Left hindlimb (tissue), 1 donor: ENCODE measurements around the gene BRD9.
"Not testable (repeated sequence)": the region's sequence is repeated elsewhere in the genome, so short reads cannot be mapped to it uniquely, and the experiment has no call there.

Source experiments
- DNase-seq: peaks from one replicate; pipeline ENCODE4 v3.0.0-alpha.2; 2018

Gene BRD9

DNA sequence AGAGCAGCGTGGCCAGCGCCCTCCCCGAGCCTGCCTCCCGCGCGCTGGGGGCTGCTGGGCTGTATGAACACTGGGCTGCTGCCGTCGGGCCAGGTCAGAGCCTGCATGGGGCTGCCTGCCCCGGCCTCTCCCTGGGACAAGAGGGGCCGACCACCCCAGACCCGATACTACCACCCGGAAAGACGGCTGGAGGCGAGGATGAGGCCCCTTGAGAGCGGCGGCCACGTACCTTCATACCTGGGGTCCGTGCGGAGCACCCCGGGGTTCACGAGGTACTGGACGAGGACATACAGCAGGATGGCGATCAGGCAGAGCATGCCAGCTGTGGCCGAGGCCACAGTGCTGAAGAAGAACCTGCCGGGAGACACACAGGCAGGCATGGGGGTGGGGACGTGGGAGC is 49.2 kb downstream of the BRD9 start:
- DNase-seq, result not testable (repeated sequence)

DNA sequence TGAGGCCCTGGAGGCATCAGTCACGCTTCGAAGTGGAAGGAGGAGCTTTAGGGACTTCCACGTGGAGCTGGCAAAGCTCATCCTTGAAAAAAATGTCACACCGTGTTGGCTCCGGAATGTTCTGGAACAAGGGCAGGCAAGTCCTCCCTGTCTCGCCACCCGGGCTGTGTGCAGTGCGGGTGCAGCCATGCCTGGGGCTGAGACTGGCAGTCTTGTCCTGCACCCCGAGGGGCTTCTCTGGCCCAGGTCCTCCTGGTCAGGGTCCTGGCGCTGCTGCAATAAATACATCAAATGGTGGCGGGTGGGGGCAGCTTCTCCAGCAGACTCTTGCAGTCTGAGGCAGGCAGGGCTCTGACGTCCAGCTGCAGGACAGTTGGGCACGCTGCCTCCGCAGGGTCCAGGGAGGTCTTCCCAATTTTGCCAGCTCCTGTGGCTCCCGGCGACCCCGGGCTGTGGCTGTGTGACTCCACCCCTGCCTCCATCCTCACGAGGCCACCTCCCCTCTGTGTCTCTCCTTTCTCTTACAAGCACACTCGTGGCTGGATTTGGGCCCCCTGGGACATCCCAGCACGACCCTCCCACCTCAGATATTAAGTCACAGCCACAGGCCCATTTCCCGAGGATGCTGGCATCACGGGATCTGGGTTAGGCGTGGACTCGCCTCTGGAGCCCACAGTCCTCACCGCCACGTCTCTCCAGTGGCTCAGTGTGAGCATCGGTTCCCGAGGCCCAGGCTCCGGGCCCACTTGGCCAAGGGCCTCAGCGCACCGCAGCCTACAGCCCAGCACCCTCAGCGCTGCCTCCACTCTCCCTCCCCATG is 50.0 kb downstream of the BRD9 start:
- DNase-seq, result peak; percentile 10

DNA sequence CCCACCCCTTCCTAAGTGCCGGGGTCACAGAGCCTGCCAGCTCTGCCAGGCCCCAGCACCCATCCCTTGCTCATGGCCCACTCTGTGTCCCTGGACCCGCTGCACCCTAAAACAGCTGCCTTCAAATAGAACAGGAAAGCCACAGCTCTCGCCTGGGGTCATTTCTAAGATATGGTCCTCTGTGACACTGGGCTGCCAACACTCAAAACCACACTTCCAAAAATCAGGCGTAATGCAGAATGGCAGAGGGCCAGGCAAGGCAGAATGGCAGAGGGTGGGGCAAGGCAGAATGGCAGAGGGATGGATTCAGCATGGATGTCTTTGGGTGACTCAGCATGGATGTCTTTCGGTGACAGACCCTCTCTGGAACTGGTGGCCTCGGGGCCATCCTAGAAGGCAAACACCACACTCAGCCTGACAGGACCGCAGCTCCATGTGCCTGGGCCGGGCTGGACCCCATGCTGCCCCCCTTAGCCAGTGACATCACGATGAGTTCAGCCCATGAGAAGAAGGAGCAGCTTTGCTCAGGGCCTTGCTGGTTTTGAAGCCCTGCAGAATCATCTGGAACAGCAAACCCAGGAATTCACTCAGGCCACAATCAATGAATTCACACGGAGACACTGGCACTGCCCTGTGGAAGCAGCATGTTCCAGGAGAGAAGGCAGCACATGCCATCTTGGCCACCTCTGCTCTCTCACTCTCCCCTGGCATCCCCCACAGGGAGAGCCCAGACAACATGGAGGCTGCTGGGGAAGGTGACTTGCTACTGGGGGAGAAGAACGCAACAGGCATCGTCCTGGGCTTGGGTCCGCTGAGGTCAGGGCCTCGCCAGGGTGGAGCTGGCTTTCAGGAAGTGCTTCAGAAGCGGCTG is 50.8 kb downstream of the BRD9 start:
- peak; percentile 18 for DNase-seq

DNA sequence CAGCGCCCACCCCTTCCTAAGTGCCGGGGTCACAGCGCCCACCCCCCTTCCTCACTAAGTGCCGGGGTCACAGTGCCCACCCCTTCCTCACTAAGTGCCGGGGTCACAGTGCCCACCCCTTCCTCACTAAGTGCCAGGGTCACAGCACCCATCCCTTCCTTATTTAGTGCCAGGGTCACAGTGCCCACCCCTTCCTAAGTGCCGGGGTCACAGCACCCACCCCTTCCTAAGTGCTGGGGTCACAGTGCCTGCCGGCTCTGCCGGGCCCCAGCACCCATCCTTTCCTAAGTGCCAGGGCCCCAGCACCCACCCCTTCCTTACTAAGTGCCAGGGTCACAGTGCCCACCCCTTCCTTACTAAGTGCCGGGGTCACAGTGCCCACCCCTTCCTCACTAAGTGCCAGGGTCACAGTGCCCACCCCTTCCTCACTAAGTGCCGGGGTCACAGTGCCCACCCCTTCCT is 51.6 kb downstream of the BRD9 start:
- DNase-seq, result peak; percentile 19

DNA sequence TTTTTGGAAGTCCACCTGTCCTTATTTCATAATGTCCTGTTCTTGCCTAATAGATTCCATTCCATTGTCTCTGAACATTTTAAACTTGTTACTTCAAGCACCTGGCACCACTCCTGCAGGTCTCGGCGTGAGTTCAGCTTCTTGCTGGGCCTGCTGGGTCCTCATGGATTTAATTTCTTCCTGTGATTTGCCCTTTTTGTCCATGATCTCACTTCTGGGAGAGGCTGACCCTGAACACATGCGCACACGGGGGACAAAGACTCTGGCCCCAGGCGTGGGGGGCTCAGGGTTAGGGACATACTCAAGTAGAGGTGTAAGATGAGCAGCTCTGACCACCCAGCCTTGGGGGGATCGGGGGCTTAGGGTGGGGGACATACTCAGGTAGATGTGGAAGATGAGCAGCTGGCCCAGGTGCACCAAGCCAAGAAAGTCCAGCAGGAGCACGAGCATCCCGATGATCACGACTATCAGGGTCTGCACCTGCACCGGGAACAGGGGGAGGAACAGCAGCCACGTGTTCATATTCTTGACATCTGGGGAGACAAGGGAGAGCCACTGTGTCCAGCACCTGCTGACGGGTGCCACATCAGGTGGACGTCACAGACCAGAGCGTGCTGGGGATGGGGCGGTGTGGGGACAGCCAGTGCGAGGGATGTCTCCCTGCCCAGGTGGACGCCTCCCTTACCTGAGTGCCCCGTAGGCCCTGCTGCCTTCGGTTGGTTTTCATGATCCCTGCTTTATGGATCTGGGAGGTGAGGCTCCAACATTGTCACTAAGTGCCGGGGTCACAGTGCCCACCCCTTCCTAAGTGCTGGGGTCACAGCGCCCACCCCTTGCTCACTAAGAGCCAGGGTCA is 52.3 kb downstream of the BRD9 start:
- peak; percentile 22 for DNase-seq

DNA sequence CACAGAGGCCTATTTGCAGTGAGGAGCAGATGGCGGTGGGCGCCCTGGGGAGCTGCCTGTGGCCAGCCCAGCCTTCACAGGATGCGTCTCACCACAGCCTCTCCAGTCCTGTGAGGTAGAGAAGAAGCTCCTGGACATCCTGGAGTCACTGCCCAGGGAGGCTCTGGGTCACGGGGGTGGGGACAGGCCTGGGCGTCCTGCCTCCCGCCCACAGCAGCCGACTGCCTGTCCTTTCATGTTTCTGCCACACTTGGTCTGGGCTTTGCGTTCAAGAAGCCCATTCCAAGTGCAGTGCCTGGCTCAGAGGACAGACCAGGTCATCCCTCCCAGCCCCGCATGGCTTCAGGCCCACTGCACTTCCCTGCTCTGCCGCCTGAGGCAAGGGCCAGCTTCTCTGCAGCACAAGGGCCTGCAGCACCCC is 54.2 kb downstream of the BRD9 start:
- peak; percentile 26 for DNase-seq

DNA sequence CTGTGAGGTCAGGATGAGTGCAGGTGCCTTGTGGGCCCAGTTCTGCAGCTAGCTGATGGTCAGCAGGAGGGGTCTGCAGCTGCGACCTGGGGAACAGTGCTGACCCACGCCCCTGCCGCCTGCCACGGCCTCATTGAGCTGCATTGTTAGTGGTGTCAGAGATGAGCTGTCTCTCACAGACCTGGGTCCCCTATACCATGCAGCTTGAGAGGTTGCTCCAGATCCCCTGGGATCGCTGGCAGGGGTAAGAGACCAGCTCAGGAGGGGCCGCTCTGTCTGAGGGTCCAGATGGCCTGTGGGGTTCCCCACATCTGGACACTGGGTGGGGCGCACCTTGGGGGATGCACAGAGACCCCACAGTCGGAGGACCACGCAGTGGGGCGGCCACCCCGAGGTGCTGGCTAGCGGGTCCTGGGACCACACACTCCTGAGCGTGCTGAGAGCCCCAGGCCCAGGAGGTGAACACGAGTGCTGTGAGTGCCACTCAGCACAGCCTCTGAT is 54.9 kb downstream of the BRD9 start:
- DNase-seq, result peak; percentile 20

DNA sequence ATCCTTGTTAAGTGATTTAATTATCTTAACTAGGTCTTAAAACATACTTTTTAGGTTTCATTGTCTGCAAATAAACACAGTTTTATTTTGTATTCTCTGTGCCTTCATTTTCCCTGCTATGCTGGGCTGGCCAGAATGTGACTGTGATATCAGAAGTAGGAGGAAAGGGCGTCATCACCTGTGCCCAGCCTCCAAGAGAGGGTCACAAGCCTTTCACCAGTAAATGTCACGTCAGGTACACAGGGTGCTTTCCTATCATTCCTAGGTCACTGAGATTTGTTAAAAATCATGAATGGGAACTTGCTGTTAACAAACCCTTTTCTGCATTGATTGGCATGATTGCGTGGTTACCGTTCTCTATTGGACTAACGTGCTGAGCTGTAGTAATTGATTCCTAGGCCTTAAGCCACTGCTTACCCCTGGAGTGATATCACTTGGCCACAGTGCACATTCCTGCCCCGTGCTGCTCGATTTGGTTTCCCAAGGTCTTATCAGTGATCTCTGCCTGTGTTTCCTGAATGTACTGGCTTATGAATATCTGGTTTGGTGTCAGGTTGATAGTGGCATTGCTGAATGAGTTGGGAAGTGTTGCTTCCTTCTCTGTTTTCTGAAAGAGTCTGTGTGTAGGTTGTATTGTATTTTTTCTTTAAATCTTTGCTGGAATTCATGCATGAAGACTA is 56.5 kb downstream of the BRD9 start:
- peak; percentile 16 for DNase-seq

DNA sequence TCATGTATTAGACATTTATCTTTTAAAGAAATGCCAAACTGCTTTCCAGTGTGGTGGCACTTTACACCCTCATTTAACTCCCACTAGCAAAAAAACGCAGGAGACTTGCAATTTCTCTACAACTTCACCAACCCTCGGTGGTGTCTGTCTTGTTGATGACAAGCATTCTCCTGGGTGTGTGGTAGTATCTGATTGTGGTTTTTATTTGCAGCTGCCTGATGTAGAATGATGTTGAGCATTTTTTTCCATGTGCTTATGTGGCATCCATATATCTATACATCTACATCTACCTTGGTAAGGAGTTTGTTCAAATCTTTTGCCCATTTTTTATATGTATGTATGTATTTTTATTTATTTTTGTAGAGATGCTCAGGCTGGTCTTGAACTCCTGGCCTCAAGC is 58.6 kb downstream of the BRD9 start:
- DNase-seq, result not testable (repeated sequence)

DNA sequence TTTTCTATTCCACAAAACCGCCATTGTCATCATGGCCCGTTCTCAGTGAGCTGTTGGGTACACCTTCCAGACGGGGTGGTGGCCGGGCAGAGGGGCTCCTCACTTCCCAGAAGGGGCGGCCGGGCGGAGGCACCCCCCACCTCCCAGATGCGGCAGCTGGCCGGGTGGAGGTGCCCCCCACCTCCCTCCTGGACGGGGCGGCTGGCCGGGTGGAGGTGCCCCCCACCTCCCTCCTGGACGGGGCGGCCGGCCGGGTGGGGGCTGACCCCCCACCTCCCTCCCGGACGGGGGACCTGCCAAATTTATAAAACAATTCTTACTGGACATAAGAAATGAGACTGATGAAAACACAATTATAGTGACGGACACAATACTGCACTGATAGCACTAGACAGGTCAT is 64.4 kb downstream of the BRD9 start:
- DNase-seq, result not testable (repeated sequence)

DNA sequence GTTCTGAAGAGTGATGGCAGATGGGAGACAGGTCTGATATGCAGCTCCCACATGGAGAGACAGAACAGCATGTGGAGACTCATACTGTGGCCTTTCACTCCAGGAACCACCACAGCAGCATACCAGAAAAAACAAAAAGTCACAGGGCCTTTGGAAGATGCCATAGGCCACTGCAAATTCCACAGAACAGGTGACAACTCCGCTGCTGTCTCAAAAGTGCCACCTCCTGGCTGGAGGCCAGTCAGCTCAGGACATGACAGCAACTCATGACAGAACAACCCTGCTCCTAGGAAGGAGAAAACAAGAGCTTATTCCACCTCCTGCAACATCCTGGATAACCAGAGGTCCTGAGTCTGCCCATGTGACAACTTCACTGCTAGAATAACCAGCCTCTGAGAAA is 67.1 kb downstream of the BRD9 start:
- DNase-seq, result not testable (repeated sequence)

DNA sequence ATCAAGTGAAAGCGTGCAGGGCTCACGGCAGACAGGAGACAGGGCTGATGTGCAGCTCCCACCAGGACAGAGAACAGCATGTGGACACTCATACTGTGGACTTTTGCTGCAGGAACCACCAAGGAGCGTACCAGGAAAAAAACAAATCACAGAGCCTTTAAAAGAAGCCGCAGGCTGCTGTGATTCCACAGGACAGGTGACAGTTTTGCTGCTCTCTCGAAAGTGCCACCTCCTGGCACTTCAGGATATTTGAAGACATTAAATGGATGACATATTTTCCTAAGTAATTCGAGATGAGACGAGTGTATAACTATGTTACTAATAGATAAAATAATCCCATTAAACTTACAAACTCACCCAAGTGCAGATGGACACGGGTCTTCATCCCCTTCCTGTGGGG is 71.1 kb downstream of the BRD9 start:
- DNase-seq, result no peak

DNA sequence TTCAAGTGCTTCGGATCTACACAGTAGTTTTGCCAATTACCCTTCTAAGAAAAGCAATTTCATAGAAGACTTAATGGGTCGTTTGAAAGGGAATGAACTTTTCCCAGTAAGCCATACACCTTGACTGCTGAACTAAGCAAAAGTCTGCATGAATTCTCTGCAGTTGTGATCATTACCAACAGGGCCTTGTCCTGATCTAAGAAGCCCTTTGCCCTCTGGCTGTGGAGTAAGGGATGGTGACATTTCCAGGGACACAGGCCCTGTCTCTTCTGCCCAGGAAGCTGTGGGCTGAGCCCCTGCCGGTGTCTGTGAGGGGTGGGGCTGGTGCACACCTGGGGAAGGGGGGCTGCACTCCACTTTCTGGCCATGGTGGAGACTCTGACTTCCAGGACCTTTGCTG is 72.4 kb downstream of the BRD9 start:
- no peak for DNase-seq

DNA sequence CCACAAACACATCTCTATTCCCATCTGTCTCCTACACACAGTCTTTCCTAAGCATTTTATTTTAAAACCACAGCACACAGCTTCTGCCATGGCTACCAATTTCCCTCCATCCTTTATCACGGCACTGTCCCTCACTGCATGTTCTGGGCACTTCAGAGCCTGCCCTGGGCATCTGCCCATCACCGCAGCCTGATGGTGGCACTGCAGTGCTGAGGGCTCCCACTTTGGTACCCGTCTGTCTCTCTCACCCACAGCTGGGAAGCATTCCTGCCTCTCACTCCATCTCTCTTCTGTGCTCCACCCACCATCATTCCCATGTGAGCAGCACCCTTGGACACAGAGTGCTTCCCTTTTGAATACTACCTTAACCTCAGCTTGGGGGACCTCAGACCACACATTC is 73.5 kb downstream of the BRD9 start:
- DNase-seq, result no peak

DNA sequence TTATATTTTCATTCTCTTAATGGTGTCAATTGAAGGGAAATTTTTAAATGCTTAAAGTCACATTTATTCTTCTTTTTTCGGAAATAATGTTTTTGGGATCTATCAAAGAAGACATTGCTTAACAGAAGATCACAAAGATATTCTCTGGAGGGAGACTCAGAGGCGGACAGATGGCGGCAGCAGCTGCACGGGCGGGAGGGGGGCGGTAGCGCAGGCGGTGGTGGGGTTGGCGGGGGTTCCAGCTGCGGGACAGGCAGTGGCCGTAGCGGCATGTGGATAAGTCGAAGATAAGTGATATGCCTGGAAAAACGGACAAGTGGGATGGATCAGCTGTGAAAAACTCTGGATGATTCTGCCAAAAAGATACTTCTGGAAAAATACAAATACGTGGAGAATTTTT is 76.4 kb downstream of the BRD9 start:
- no peak for DNase-seq

DNA sequence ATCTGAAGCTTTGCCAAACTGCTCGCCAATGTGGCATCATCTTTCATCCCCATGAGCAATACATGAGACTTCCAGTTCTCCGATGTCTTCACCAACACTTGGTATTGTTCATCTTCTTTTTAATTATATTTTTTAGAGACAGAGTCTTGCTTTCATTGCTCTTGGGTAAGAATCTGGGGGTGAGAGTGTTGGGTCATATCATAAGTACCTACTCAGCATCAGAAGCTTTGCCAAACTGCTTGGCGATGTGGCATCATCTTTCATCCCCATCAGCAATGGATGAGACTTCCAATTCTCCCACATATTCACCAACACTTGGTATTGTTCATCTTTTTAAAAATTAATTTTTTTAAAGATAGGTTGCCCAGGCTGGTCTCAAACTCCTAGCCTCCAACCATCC is 77.2 kb downstream of the BRD9 start:
- DNase-seq, result no peak
